GM19351 (cell line): ENCODE measurements around the gene CDK2AP2.
A peak's percentile ranks its signal among the peaks of the same experiment; 100 is the strongest.
"Not testable (repeated sequence)": the region's sequence is repeated elsewhere in the genome, so short reads cannot be mapped to it uniquely, and the experiment has no call there.

Source experiments
- ATAC-seq: cut with Tn5 transposase; IDR thresholded peaks from one replicate; pipeline ENCODE4 v1.9.1; 2021; ENCODE audit warnings: mild to moderate bottlenecking, moderate library complexity; ENCODE audit not compliant: unreplicated experiment

The CDK2AP2 gene, protein sequence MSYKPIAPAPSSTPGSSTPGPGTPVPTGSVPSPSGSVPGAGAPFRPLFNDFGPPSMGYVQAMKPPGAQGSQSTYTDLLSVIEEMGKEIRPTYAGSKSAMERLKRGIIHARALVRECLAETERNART

DNA sequence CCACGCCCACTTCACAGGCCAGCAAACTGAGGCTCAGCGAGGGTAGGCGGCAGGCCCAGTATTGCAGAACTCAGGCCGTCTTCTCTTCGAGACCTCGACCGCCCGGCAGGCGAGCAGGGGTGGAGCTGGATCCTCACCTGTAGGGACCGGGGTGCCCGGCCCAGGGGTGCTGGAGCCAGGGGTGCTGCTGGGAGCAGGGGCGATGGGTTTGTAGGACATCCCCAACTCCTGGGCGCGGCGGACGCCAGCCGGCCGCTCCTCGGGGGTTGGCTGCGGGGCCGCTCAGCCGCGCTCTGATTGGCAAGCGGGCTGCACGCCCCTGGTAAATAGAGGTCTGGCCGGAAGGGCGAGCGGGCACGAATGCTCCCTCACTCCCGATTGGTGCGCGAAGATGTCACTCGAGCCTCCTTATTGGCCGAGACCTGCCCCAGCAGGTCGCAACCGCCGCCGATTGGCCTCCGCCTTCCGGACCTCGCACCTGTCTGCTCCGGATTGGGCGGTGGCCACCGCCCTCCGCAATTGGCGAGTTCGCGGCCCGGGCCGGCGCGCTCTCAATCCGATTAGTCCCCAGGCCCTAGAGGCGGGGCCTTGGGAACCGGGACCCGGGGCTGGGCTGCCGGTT is at the start of gene CDK2AP2:
CDK2AP2 (minus strand) TSS at position 299 of the 622 bp plus-strand sequence; CDS start at position 219, 80 bp downstream.
- peak; percentile 71 for ATAC-seq

DNA sequence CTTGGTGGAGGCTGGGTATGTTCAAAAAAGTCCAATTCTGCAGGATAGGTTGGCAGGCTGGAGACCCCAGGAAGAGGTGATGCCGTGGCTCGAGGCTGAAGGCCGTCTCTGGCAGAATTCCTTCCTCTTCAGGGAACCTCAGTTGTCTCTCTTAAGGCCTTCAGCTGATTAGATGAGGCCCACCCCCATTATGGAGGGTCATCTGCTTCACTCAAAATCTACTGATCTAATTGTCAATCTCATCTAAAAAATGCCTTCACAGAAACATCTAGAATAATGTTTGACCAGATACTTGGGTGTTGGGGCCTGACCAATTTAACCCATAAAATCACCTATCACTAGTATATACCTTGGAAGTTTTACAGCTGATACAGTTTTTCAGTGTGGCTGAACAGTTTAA is 48.3 kb upstream of the CDK2AP2 start:
- ATAC-seq, result no peak

DNA sequence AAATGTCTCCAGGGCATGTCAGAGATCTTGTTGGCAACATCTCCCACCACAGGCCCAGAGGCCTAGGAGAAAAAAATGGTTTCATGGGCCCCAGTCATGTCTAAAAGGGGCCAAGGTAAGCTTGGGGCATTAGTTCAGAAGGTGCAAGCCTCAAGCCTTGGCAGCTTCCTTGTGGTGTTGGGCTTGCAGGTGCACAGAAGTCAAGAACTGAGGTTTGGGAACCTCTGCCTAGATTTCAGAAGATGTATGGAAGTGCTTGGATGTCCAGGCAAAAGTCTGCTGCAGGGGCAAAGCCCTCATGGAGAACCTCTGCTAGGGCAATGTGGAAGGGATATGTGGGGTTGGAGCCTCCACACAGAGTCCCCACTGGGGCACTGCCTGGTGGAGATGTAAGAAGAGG is 43.7 kb upstream of the CDK2AP2 start:
- not testable (repeated sequence) for ATAC-seq

DNA sequence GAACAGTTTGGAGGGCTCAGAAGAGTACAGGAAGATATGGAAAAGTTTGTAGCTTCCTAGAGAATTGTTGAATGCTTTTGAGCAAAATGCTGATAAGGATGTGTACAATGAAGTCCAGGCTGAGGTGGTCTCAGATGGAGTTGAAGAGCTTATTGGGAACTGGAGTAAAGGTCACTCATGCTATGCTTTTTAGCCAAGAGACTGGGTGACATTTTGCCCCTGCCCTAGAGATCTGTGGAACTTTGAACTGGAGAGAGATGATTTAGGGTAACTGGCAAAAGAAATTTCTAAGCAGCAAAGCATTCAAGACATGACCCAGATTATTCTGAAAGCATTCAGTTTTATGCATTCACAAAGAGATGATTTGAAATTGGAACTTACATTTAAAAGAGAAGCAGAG is 43.2 kb upstream of the CDK2AP2 start:
- ATAC-seq, result no peak

DNA sequence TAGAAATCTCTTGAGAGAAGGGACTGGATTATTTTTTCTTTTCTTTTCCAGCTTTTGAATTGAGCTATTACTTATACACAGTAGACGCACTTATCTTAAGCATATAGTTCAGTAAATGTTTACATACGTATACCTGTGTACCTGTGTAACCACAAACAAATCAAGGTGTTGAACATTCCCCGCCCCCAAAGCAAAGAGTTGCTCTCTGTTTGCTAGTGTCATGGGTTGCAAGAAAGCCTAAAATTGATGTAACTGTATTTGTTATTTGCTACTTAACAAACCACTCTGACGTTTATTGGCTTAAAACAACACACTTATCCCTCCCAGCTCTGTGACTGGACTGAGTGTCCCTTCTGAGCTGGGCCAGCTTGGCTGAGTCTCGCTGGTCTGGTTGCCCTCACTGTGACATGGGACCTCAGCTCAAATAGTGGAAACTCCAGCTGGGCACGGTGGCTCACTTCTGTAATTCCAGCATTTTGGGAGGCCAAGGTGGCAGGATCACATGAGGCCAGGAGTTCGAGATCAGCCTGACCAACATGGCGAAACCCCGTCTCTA is 40.7 kb upstream of the CDK2AP2 start:
- no peak for ATAC-seq

DNA sequence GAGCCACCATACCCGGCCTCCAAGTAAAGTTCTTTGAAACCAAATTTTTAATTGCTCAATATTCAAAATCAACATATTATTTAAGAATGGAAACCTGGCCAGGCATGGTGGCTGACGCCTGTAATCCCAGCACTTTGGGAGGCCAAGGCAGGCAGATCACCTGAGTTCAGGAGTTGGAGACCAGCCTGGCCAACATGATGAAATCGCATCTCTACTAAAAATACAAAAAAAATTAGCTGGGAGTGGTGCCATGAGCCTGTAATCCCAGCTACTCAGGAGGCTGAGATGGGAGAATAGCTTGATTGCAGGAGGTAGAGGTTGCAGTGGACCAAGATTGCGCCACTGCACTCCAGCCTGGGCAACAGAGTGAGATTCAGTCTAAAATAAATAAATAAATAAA is 40.1 kb upstream of the CDK2AP2 start:
- not testable (repeated sequence) for ATAC-seq

DNA sequence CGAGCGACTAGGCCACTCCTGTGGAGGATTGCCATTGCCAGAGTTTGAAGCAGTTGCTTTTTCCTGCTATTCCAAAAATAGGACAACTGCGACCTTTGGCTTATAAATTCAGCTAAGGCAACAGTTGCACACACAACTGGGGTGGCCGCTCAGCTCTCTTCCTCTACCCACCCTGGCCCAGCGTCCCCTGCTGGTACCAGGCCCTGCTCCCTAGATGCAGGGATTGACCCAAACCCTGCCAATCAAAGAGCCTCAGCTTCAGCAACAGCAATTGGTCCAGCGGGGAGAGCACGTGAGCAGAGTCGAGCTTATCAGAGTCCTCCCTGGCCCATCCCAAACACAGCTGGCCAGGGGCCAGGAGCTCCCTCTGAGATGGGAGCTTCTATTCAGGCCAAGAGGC is 37.3 kb upstream of the CDK2AP2 start:
- no peak for ATAC-seq

DNA sequence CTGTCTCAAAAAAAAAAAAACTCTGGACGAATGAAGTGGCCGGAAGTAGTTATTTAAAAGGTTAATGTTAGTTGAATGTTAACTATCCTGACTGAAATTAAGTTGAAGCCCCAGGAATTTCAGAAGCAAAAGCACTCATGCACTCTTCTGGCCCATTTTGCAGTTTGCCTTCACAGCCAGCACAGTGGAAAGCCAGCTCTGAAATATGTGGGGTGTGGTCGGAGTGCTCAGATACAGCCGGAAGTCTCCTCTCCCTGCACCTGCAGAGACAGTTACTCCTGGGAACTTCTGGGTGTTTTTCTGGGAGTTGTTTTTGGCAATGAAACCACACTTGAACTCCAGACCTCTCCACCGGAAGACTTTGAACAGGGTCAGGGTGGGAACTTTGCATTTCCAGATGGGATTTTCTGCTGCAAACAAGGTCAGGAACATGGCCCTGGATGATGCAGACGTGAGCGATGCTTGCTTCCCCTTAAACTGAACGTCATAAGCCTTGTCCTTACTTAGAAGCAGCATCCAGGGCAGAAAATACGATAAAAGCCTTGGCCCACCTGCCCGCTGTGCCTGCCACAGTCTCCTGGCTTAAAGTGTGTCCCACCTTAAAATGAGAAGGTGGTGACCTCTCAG is 36.8 kb upstream of the CDK2AP2 start:
- no peak for ATAC-seq

DNA sequence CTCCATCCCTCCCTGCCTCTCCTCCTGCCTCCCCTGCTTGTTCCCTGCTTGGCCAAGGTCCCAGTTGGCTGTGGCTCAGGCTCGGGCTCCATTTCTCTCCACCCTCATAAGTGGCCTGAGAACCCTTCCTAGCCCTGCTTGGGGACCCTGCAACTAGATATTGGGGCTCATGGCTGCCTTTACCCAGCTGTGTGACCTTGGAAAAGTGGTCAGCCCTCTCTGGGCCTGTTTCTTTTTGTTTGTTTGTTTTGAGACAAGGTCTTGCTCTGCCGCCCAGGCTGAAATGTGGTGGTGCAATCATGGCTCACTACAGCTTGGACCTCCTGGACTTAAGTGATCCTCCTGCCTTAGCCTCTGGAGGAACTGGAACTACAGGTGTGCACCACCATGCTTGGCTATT is 35.6 kb upstream of the CDK2AP2 start:
- no peak for ATAC-seq

DNA sequence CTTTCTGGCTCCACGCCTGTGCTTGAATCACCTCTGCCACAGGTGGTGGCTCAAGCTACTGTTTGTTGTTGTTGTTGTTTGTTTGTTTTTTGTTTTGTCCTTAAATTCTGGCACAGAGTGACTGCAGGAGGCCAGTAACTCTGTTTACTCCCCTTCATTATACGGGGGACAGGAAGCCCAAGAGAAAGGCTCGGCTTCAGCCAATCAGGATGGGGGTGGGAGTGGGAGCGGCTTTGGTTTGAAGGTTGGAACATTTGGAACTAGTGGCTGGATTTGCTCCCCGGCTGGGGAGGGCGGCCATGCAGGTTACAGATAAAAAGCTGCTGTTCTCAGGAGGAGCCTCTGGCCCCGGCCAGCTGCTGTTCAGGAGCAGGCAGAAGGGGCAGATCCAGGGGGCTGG is 35.0 kb upstream of the CDK2AP2 start:
- ATAC-seq, result no peak

DNA sequence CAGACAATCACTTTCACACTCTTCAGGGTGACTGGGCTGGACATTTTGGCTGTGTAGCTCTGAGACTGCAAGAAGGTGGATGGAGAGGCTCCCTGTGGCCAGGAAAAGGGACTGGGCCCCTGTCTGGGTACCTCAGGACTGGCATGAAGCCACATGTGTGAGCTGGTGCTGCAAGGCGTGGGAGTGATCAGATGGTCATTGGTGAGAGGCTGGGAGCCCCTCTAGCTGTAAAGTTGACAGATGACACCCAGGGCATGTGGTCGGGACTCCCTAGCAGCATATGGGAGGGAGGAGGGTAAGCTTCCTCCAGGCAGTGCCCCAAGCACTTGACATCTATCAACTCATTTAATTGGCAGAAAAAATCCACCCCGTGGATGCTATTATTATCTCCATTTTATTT is 34.2 kb upstream of the CDK2AP2 start:
- ATAC-seq, result no peak

DNA sequence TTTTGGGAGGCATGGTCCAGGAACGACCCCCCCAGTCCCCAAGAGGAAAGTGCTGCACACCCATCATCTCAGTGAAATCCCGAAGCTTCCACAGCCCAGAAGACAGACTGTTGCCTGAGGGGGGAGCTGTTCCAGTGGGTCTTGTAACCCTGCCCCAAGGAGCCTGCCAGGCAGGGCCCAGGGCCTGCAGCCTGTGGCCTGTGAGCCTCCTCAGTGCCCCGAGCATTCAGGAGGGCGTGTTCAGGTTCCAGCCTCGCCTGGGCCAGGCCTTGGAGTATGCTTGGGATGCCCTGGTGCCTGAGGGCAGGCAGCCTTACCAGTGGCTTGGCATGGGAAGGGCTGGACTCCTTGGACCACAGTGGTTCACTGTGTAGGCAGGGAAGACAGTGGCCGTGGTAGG is 33.2 kb upstream of the CDK2AP2 start:
- ATAC-seq, result no peak

DNA sequence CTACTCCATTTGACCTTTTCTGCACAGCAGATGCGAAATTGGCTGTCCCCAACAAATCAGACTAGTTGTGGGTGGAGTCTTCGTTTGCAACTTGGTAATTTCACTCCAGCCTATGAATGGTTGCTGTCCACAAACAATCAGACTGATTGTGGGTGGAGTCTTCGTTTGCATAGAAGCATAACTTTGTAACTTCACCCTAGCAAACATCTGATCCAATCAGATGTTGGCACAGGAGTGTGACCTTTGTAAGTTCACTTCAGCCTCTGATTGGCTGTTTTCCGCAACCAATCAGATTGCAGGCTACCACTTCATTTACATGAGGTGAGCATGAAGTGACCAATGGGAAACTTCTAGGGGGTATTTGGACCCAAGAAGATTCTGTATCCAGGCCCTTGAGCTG is 31.6 kb upstream of the CDK2AP2 start:
- ATAC-seq, result no peak

DNA sequence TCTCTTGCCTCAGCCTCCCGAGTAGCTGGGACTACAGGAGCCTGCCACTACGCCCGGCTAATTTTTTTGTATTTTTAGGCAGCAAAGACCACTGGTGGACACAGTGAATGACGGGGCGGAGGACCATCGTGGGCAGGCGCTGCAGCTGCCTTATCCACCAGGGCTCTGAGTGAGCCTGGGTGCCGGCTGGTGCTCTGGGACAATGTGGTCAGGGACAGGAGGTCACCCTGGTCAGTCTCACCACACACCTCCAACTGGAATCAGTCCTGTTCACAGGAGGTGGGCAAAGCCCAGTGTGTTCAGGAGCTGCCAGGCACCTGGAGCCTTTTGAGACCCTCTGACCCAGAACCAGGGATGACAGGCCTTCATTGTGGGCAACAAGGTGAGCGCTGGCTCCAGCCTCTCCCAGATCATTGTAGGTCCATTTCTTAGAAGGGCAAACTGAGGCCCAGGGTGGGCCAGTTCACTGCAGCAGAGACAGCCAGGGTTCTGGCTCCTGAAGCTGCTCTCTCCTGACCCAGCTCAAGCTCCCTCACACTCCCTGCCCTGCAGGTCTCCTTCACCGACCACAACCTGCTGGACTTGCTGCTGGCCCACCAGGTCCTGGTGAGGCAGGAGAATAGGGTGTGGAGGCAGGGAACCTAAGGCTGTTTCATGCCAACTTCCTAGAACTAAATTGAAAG is 31.0 kb upstream of the CDK2AP2 start:
- ATAC-seq, result no peak

DNA sequence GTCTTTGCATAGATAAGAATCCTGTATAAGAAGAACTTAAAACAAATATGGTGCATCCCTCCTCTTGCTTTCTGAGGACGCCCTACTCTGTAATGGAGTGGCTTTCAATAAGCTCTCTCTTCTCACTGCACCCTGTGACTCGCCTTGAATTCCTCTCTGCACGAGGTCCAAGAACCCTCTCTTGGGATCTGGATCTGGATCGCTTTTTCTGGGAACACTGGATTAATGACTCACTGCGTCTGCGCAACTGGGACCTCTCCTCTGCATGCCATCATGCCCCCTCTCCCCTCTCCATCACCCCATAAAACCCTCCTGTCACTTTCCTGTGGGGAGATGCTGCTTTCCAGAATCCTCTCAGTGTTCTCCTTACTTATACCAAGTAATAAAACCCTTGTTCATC is 30.3 kb upstream of the CDK2AP2 start:
- no peak for ATAC-seq

DNA sequence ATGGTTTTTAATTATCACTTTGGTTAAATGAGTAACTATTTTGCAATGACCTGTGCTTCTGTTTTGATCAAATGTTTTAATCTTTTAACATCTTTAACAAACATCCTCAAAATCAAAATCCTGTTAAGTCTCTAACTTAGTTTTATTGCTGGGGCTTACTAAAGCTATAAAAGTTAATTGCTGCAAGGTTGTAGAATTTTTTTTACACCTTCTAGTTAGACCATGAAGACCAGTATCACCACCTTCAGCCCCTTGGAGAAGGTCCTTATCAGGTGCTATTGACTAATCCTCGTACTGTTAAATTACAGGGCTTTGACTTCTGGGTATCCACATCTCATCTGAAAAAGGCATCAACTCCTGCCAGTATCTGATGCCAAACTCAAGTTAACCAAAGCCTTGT is 27.6 kb upstream of the CDK2AP2 start:
- no peak for ATAC-seq

DNA sequence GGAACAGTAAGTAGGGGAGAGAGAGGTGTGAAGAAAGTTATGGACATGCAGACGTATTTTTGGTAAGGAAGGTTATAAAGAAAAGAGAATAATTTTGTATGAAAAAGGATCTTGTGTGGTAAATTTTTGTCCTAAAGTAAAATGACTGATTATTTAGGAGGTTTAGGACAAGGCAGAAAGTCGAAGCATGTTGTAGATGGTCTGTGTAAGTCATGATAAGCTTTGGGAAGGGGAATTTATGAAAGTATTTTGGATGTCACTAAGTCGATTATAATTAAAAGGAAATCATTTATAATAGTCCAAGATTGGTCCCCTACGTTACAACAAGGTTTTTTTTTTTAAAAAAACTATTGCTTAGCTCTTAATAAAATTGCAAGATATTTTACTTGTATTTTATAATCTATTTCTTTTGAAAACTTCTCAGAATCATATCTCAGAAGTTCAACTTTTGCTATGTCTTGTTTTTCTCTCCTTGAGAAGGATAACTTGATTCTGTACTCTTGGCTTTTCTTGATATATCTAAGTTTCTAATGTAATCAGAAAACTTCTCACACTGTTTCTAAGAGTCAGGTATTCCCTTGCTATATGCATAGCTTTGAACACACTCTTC is 26.2 kb upstream of the CDK2AP2 start:
- ATAC-seq, result no peak

DNA sequence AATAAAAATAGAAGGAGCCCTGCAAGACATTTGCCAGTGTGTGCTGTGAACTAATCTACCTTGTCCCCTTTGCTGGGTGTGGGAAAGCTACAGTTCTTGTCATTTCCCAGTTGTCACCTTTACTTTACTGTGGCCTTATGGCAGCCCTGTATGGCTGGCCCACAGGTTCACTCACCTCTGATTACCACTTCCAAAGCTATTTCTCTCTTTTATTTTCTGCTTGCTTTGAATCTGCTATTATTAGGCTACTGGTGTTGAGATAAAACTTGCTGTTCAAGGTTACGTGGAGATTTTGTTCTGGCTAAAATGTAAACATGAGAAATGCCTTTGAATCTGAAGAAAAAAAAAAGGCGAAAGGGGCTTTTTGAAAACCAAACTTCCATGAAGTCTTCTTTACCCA is 24.9 kb upstream of the CDK2AP2 start:
- no peak for ATAC-seq

DNA sequence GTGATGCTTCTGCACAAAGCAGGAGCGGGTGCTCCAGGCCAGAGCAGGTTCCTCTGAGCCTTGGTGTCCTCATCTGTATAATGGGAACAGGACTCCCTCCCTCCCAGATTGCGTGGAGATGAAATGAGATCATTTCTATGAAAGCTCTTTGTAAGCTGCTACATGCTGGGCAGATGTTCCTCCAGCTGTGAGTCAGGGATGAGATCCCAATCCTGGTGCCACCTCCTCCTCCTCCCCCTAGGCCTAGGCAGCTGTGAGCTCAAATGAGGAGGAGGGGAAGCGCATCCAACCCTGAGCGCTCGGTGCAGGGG is 22.3 kb upstream of the CDK2AP2 start:
- no peak for ATAC-seq

DNA sequence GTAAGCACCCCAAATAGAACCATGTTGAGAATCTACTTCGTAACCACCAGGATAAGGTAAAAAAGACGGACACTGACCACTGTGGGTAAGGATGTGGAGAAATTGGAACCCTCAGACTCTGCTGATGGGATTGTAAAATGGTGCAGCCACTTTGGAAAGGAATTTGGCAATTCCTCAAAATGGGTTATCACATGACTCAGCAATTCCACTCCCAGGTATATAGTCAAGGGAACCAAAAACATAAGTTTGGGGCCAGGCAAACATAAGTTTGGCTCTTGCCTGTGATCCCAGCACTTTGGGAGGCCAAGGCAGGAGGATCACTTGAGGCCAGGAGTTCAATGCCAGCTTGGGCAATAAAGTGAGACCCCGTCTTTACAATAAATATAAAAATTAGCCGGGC is 20.4 kb upstream of the CDK2AP2 start:
- ATAC-seq, result no peak

DNA sequence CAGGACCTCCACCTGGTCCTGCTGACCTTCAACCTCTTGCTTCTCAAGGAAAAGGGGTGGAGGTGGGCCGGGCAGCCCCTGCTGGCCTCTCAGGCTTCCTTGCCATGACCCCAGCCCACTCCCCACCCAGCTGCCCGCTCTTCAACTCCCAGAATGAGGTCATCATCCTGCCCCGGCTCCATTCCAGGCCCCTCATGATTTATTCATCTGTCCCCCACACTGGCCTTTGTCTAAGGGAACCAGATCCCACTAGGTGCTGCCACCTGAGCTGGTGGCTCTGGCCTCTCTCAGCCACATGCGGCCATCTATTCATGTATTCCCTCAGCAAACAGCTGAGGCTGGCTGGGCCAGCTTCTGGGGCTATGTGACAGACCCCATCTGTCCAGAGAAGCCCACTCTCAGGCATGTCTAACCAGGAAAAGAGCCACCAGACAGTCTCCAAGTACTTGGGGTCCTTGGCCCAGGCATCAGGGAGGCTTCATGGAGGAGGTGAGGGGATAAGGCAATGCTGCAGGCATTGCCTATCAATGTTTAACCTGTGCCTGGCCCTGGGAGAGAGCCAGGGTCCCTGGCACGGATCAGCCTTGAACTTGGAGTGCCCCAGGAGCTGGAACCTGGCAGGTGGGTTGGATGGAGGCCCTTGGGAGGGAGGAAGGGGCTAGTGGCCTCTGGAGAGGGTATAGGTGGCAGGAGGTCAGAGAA is 17.5 kb upstream of the CDK2AP2 start:
- no peak for ATAC-seq
